ENCODE results near the gene FMN1.

FMN1 gene

GRCh38 chr15:32729700-32730395 is 464.7 kb downstream of the FMN1 start:
- no peak for DNase-seq (ENCODE audit: low read depth in 2 of 2)

- no peak for DNase-seq (ENCODE audit: low read depth in 2 of 2)
Observed at GRCh38 chr15:32723171-32723948, 471.2 kb downstream of the FMN1 start.

GRCh38 chr15:32722136-32722535 is 472.4 kb downstream of the FMN1 start:
- DNase-seq (ENCODE audit: low read depth in 2 of 2) = no peak

GRCh38 chr15:32721596-32721995 is 472.9 kb downstream of the FMN1 start:
- DNase-seq (ENCODE audit: low read depth in 2 of 2) = no peak

GRCh38 chr15:32718821-32719716 is 475.4 kb downstream of the FMN1 start:
- DNase-seq (ENCODE audit: low read depth in 2 of 2) = no peak

GRCh38 chr15:32718227-32718820 is 476.2 kb downstream of the FMN1 start:
- DNase-seq (ENCODE audit: low read depth in 2 of 2) = no peak

GRCh38 chr15:32717426-32718226 is 476.9 kb downstream of the FMN1 start, which contains the start of gene GREM1:
TSS of gene GREM1 (plus strand) at chr15:32718004. CDS start at chr15:32730691, 12,687 bp downstream.
- no peak for DNase-seq (ENCODE audit: low read depth in 2 of 2)

GRCh38 chr15:32716915-32717425 is 477.5 kb downstream of the FMN1 start:
- DNase-seq (ENCODE audit: low read depth in 2 of 2) = no peak

GRCh38 chr15:32716216-32716914 is 478.1 kb downstream of the FMN1 start:
- DNase-seq (ENCODE audit: low read depth in 2 of 2) = no peak
